HEK293 (cell line): ENCODE results near the gene SARNP.

Source experiments
- HOXA7 ChIP-seq: sonication (generic); formaldehyde crosslinking; IDR thresholded peaks from 2 replicates; pipeline ENCODE4 v1.8.1; 2022; ENCODE audit warnings: missing genetic modification reagents, borderline replicate concordance
- RBAK ChIP-seq: fragments of 450-650 bp; formaldehyde crosslinking; IDR thresholded peaks from 2 replicates; pipeline ENCODE4 v1.5.1; 2016; ENCODE audit warnings: missing biosample characterization, missing genetic modification characterization
- REPIN1 ChIP-seq: fragments of 450-650 bp; formaldehyde crosslinking; IDR thresholded peaks from 2 replicates; pipeline ENCODE4 v1.5.1; 2017; ENCODE audit warnings: missing biosample characterization, missing genetic modification characterization, low read depth
- SCRT2 ChIP-seq: fragments of 450-650 bp; formaldehyde crosslinking; IDR thresholded peaks from 2 replicates; pipeline ENCODE4 v1.5.1; 2016; ENCODE audit warnings: missing biosample characterization, missing genetic modification characterization
- ZBTB17 ChIP-seq: fragments of 450-650 bp; formaldehyde crosslinking; IDR thresholded peaks from 2 replicates; pipeline ENCODE4 v1.5.1; 2016; ENCODE audit warnings: missing biosample characterization, missing genetic modification characterization
- ZBTB49 ChIP-seq: fragments of 450-650 bp; formaldehyde crosslinking; IDR thresholded peaks from 2 replicates; pipeline ENCODE4 v1.5.1; 2016; ENCODE audit warnings: missing biosample characterization, missing genetic modification characterization, low read depth
- ZFP37 ChIP-seq: fragments of 450-650 bp; formaldehyde crosslinking; IDR thresholded peaks from 2 replicates; pipeline ENCODE4 v1.5.1; 2016; ENCODE audit warnings: missing biosample characterization, missing genetic modification characterization
- ZFP41 ChIP-seq: fragments of 450-650 bp; formaldehyde crosslinking; IDR thresholded peaks from 2 replicates; pipeline ENCODE4 v1.5.1; 2016; ENCODE audit warnings: missing biosample characterization, missing genetic modification characterization, borderline replicate concordance
- ZFP69B ChIP-seq: fragments of 450-650 bp; formaldehyde crosslinking; IDR thresholded peaks from 2 replicates; pipeline ENCODE4 v1.5.1; 2016; ENCODE audit warnings: missing biosample characterization, missing genetic modification characterization
- ZNF138 ChIP-seq: fragments of 450-650 bp; formaldehyde crosslinking; IDR thresholded peaks from 2 replicates; pipeline ENCODE4 v1.5.1; 2016; ENCODE audit warnings: missing biosample characterization, missing genetic modification characterization, borderline replicate concordance
- ZNF146 ChIP-seq: fragments of 450-650 bp; formaldehyde crosslinking; IDR thresholded peaks from 2 replicates; pipeline ENCODE4 v1.5.1; 2016; ENCODE audit warnings: missing biosample characterization, missing genetic modification characterization
- ZNF211 ChIP-seq: fragments of 450-650 bp; formaldehyde crosslinking; IDR thresholded peaks from 2 replicates; pipeline ENCODE4 v1.5.1; 2016; ENCODE audit warnings: low read depth, missing biosample characterization, missing genetic modification characterization
- ZNF274 ChIP-seq, 2 experiments: fragments of 200-500 bp in 1 of 2; fragments of 450-650 bp in 1 of 2; sonication (Bioruptor generic) in 1 of 2; formaldehyde crosslinking in 1 of 2; IDR thresholded peaks; 2 replicates each; pipeline versions ENCODE4 v1.5.1 to v1.6.1; 2014 to 2016; ENCODE audit warnings: borderline replicate concordance in 1 of 2, inconsistent platforms in 1 of 2, low read length in 1 of 2, missing biosample characterization in 1 of 2, missing genetic modification characterization in 1 of 2
- ZNF302 ChIP-seq: fragments of 450-650 bp; formaldehyde crosslinking; IDR thresholded peaks from 2 replicates; pipeline ENCODE4 v1.5.1; 2016; ENCODE audit warnings: missing biosample characterization, missing genetic modification characterization, low read depth
- ZNF354C ChIP-seq: fragments of 450-650 bp; formaldehyde crosslinking; IDR thresholded peaks from 2 replicates; pipeline ENCODE4 v1.5.1; 2016; ENCODE audit warnings: missing biosample characterization, missing genetic modification characterization, low read depth, borderline replicate concordance
- ZNF37A ChIP-seq: fragments of 450-650 bp; IDR thresholded peaks from 2 replicates; pipeline ENCODE4 v1.5.1; 2018; ENCODE audit warnings: missing biosample characterization, missing genetic modification characterization
- ZNF488 ChIP-seq: fragments of 450-650 bp; formaldehyde crosslinking; IDR thresholded peaks from 2 replicates; pipeline ENCODE4 v1.5.1; 2016; ENCODE audit warnings: missing biosample characterization, missing genetic modification characterization
- ZNF544 ChIP-seq: fragments of 450-650 bp; formaldehyde crosslinking; IDR thresholded peaks from 2 replicates; pipeline ENCODE4 v1.5.0; 2017; ENCODE audit warnings: missing biosample characterization, missing genetic modification characterization
- ZNF623 ChIP-seq: fragments of 450-650 bp; formaldehyde crosslinking; IDR thresholded peaks from 2 replicates; pipeline ENCODE4 v1.5.1; 2016; ENCODE audit warnings: missing biosample characterization, missing genetic modification characterization
- ZNF777 ChIP-seq: fragments of 450-650 bp; formaldehyde crosslinking; IDR thresholded peaks from 2 replicates; pipeline ENCODE4 v1.5.1; 2017; ENCODE audit warnings: missing biosample characterization, missing genetic modification characterization, borderline replicate concordance
- ZNF830 ChIP-seq: fragments of 450-650 bp; IDR thresholded peaks from 2 replicates; pipeline ENCODE4 v1.5.0; 2018; ENCODE audit warnings: missing biosample characterization, missing genetic modification characterization, low read depth, mild to moderate bottlenecking, moderate library complexity
- ZSCAN30 ChIP-seq: fragments of 450-650 bp; IDR thresholded peaks from 2 replicates; pipeline ENCODE4 v1.5.1; 2018; ENCODE audit warnings: missing biosample characterization, mild to moderate bottlenecking, missing genetic modification characterization, moderate library complexity
- TF ChIP-seq, protein P1 (sequence below): fragments of 450-650 bp; formaldehyde crosslinking; IDR thresholded peaks from 2 replicates; pipeline ENCODE4 v1.5.1; 2016; ENCODE audit warnings: missing biosample characterization, missing genetic modification characterization
- TF ChIP-seq, protein P2 (sequence below): fragments of 450-650 bp; formaldehyde crosslinking; IDR thresholded peaks from 2 replicates; pipeline ENCODE4 v1.5.1; 2016; ENCODE audit warnings: missing biosample characterization, missing genetic modification characterization, borderline replicate concordance
- TF ChIP-seq, protein P3 (sequence below): fragments of 450-650 bp; formaldehyde crosslinking; IDR thresholded peaks from 2 replicates; pipeline ENCODE4 v1.5.1; 2016; ENCODE audit warnings: missing biosample characterization, missing genetic modification characterization

SARNP gene

DNA sequence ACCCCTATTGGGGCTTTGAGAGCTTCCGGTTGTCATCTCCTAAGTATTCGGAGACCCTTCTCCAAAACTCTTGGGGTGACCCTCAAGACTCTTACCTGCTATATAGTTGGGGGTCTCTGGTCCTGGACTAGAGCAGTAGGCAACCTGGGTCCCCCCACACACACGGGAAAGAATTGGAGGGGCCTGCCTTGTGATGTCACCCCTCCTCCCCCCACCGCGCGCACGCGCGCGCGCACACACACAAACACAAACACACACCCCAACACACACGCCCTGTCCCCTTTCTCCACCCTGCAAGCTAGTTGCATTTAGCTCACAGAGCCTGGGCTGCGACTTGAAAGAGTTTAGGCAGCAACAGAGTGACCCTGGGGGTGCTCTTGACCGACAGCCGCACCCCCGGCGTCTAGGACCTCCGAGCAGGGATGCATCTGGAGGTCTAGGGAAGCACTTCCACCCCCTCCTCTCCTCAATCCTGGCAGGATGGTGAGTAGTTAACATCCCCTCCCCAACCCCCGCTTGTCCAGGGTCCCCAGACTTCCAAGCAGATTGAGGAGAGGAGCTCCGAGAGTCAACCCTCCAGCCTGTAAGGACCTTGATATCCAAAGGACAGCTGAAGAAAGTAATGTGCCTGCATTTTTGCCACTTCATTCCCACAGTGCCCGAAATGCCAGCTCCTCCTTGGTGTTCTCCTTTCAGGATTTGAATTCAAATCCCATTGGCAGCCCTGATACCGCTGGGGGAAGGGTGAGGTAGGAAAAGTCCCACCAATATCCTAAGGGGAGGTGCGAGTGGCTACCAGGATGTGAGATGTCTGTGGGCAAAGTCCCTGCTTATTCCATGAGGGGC, 13.3 kb upstream of the SARNP start (continued):
- TF ChIP-seq ZNF274 (IDR thresholded peaks at IDR 0.05; ENCODE audit: low read length) (no peak), ZNF274 (tag by site-specific recombination; IDR thresholded peaks at IDR 0.05; ENCODE audit: borderline replicate concordance) (no peak), ZBTB17 (no peak), ZNF488 (tag by site-specific recombination) (no peak), ZBTB49 (tag by site-specific recombination) (no peak), ZFP41 (tag by site-specific recombination) (no peak), ZNF146 (tag by site-specific recombination) (no peak), REPIN1 (tag by site-specific recombination) (0 out of 2 replicates have a peak, but pooled peaks have one; percentile 30), ZNF830 (tag by site-specific recombination) (no peak), ZNF777 (tag by site-specific recombination) (no peak), ZNF544 (tag by site-specific recombination) (no peak), ZNF302 (tag by site-specific recombination) (no peak), ZFP69B (tag by site-specific recombination) (peak; percentile 54), HOXA7 (no peak), ZNF37A (tag by site-specific recombination) (no peak), ZNF211 (tag by site-specific recombination) (no peak), ZNF354C (tag by site-specific recombination) (no peak), ZSCAN30 (tag by site-specific recombination) (0 out of 2 replicates have a peak, but pooled peaks have one; percentile 30), SCRT2 (tag by site-specific recombination) (no peak), ZFP37 (tag by site-specific recombination) (0 out of 2 replicates have a peak, but pooled peaks have one; percentile 29), ZNF623 (tag by site-specific recombination) (0 out of 2 replicates have a peak, but pooled peaks have one; percentile 3), ZNF138 (no peak), RBAK (tag by site-specific recombination) (no peak)
- TF ChIP-seq, protein P1, sequence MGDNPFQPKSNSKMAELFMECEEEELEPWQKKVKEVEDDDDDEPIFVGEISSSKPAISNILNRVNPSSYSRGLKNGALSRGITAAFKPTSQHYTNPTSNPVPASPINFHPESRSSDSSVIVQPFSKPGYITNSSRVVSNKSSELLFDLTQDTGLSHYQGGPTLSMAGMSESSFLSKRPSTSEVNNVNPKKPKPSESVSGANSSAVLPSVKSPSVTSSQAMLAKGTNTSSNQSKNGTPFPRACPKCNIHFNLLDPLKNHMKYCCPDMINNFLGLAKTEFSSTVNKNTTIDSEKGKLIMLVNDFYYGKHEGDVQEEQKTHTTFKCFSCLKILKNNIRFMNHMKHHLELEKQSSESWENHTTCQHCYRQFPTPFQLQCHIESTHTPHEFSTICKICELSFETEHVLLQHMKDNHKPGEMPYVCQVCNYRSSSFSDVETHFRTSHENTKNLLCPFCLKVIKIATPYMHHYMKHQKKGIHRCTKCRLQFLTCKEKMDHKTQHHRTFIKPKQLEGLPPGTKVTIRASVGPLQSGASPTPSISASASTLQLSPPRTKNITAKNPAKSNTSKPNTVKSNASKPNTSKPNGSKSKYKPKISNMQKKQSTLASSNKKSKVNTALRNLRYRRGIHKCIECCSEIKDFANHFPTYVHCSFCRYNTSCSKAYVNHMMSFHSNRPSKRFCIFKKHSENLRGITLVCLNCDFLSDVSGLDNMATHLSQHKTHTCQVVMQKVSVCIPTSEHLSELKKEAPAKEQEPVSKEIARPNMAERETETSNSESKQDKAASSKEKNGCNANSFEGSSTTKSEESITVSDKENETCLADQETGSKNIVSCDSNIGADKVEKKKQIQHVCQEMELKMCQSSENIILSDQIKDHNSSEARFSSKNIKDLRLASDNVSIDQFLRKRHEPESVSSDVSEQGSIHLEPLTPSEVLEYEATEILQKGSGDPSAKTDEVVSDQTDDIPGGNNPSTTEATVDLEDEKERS (tag by site-specific recombination), result no peak
- TF ChIP-seq, protein P2, sequence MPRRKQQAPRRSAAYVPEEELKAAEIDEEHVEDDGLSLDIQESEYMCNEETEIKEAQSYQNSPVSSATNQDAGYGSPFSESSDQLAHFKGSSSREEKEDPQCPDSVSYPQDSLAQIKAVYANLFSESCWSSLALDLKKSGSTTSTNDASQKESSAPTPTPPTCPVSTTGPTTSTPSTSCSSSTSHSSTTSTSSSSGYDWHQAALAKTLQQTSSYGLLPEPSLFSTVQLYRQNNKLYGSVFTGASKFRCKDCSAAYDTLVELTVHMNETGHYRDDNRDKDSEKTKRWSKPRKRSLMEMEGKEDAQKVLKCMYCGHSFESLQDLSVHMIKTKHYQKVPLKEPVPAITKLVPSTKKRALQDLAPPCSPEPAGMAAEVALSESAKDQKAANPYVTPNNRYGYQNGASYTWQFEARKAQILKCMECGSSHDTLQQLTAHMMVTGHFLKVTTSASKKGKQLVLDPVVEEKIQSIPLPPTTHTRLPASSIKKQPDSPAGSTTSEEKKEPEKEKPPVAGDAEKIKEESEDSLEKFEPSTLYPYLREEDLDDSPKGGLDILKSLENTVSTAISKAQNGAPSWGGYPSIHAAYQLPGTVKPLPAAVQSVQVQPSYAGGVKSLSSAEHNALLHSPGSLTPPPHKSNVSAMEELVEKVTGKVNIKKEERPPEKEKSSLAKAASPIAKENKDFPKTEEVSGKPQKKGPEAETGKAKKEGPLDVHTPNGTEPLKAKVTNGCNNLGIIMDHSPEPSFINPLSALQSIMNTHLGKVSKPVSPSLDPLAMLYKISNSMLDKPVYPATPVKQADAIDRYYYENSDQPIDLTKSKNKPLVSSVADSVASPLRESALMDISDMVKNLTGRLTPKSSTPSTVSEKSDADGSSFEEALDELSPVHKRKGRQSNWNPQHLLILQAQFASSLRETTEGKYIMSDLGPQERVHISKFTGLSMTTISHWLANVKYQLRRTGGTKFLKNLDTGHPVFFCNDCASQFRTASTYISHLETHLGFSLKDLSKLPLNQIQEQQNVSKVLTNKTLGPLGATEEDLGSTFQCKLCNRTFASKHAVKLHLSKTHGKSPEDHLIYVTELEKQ, result 0 out of 2 replicates have a peak, but pooled peaks have one; percentile 15
- TF ChIP-seq, protein P3, sequence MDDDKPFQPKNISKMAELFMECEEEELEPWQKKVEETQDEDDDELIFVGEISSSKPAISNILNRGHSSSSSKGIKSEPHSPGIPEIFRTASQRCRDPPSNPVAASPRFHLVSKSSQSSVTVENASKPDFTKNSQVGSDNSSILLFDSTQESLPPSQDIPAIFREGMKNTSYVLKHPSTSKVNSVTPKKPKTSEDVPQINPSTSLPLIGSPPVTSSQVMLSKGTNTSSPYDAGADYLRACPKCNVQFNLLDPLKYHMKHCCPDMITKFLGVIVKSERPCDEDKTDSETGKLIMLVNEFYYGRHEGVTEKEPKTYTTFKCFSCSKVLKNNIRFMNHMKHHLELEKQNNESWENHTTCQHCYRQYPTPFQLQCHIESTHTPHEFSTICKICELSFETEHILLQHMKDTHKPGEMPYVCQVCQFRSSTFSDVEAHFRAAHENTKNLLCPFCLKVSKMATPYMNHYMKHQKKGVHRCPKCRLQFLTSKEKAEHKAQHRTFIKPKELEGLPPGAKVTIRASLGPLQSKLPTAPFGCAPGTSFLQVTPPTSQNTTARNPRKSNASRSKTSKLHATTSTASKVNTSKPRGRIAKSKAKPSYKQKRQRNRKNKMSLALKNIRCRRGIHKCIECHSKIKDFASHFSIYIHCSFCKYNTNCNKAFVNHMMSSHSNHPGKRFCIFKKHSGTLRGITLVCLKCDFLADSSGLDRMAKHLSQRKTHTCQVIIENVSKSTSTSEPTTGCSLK (tag by site-specific recombination), result no peak
